H9 (cell line): ENCODE data around the gene SLC9A9. TPM values are rescaled to one million over a fixed set of nuclear protein-coding genes. Genes with fewer than 3 reads are reported as not detected.

ENCODE experiments used
- DNase-seq: peaks from one replicate; pipeline ENCODE4 v3.0.0-alpha.2; 2017
- H2AFZ ChIP-seq: one replicate; pipeline ENCODE4 v1.6.1; 2013; ENCODE audit warnings: mild to moderate bottlenecking, low read length, control low read depth, moderate library complexity
- H2AK5ac ChIP-seq: 2 replicates; pipeline ENCODE4 v1.6.1; 2013; ENCODE audit warnings: low read length, control low read depth, mixed read lengths; ENCODE audit not compliant: insufficient read length
- H2BK120ac ChIP-seq: one replicate; pipeline ENCODE4 v1.6.1; 2013; ENCODE audit warnings: low read depth, mild to moderate bottlenecking, low read length, control low read depth, inconsistent platforms; ENCODE audit not compliant: poor library complexity, severe bottlenecking
- H2BK12ac ChIP-seq: 2 replicates; pipeline ENCODE4 v1.6.1; 2013; ENCODE audit warnings: low read length, control low read depth, mixed read lengths, low read depth; ENCODE audit not compliant: insufficient read length
- H2BK15ac ChIP-seq: 2 replicates; pipeline ENCODE4 v1.6.1; 2013; ENCODE audit warnings: low read depth, low read length, control low read depth
- H2BK20ac ChIP-seq: one replicate; pipeline ENCODE4 v1.6.1; 2013; ENCODE audit warnings: low read depth, mild to moderate bottlenecking, low read length, control low read depth, inconsistent platforms; ENCODE audit not compliant: poor library complexity, severe bottlenecking
- H2BK5ac ChIP-seq: 2 replicates; pipeline ENCODE4 v1.6.1; 2013; ENCODE audit warnings: low read length, control low read depth, mixed read lengths; ENCODE audit not compliant: insufficient read length
- H3K14ac ChIP-seq: 2 replicates; pipeline ENCODE4 v1.6.1; 2013; ENCODE audit warnings: low read length, control low read depth; ENCODE audit not compliant: insufficient read depth
- H3K18ac ChIP-seq: 2 replicates; pipeline ENCODE4 v1.6.1; 2013; ENCODE audit warnings: low read depth, mild to moderate bottlenecking, mixed read lengths, low read length, control low read depth; ENCODE audit not compliant: insufficient read length
- H3K23ac ChIP-seq: 2 replicates; pipeline ENCODE4 v1.6.1; 2013; ENCODE audit warnings: low read length, control low read depth, mixed read lengths, low read depth; ENCODE audit not compliant: insufficient read length
- H3K23me2 ChIP-seq: 2 replicates; pipeline ENCODE4 v1.6.1; 2013; ENCODE audit warnings: low read depth, mild to moderate bottlenecking, mixed read lengths, low read length, control low read depth; ENCODE audit not compliant: insufficient read length, poor library complexity, severe bottlenecking
- H3K27ac ChIP-seq: 2 replicates; pipeline ENCODE4 v1.5.1; 2013; ENCODE audit warnings: low read length, control low read depth, mixed read lengths, low read depth; ENCODE audit not compliant: insufficient read length
- H3K27me3 ChIP-seq: 2 replicates; pipeline ENCODE4 v1.6.1; 2013; ENCODE audit warnings: low read length, control low read depth, inconsistent platforms; ENCODE audit not compliant: insufficient read depth
- H3K4ac ChIP-seq: 2 replicates; pipeline ENCODE4 v1.6.1; 2013; ENCODE audit warnings: low read depth, mild to moderate bottlenecking, control low read depth, inconsistent platforms, low read length, moderate library complexity
- H3K4me1 ChIP-seq: 2 replicates; pipeline ENCODE4 v1.6.1; 2013; ENCODE audit warnings: low read length, control low read depth, inconsistent platforms; ENCODE audit not compliant: insufficient read depth
- H3K4me2 ChIP-seq: 2 replicates; pipeline ENCODE4 v1.6.1; 2013; ENCODE audit warnings: low read length, control low read depth, mixed read lengths; ENCODE audit not compliant: insufficient read length, insufficient read depth
- H3K56ac ChIP-seq: 2 replicates; pipeline ENCODE4 v1.6.1; 2013; ENCODE audit warnings: low read depth, mild to moderate bottlenecking, mixed read lengths, low read length, control low read depth; ENCODE audit not compliant: insufficient read length
- H3K79me1 ChIP-seq: 2 replicates; pipeline ENCODE4 v1.6.1; 2013; ENCODE audit warnings: low read depth, mild to moderate bottlenecking, moderate library complexity, low read length, control low read depth, inconsistent platforms; ENCODE audit not compliant: insufficient read depth, poor library complexity, severe bottlenecking
- H3K79me2 ChIP-seq: 2 replicates; pipeline ENCODE4 v1.6.1; 2013; ENCODE audit warnings: low read length, control low read depth, inconsistent platforms; ENCODE audit not compliant: insufficient read depth
- H3K9ac ChIP-seq: 2 replicates; pipeline ENCODE4 v1.6.1; 2013; ENCODE audit warnings: low read length, control low read depth, mixed read lengths; ENCODE audit not compliant: insufficient read length; ENCODE audit errors: extremely low read depth
- H3K9me3 ChIP-seq: one replicate; pipeline ENCODE4 v1.6.1; 2013; ENCODE audit warnings: low read depth, low read length, inconsistent platforms; ENCODE audit not compliant: control insufficient read depth
- H3T11ph ChIP-seq: one replicate; pipeline ENCODE4 v1.6.1; 2013; ENCODE audit warnings: mild to moderate bottlenecking, low read length, control low read depth, inconsistent platforms
- H4K20me1 ChIP-seq: one replicate; pipeline ENCODE4 v1.6.1; 2013; ENCODE audit not compliant: control insufficient read depth, insufficient read length, insufficient read depth
- H4K5ac ChIP-seq: 2 replicates; pipeline ENCODE4 v1.6.1; 2013; ENCODE audit warnings: low read depth, mild to moderate bottlenecking, mixed read lengths, low read length, control low read depth; ENCODE audit not compliant: insufficient read length
- H4K8ac ChIP-seq: replicated peaks from 2 replicates; pipeline ENCODE4 v1.6.1; 2013; ENCODE audit warnings: low read length, control low read depth, mixed read lengths, low read depth; ENCODE audit not compliant: insufficient read length
- H4K91ac ChIP-seq: 2 replicates; pipeline ENCODE4 v1.6.1; 2013; ENCODE audit warnings: low read depth, mild to moderate bottlenecking, moderate library complexity, mixed read lengths, low read length, control low read depth; ENCODE audit not compliant: insufficient read length
- H3K27ac Mint-ChIP-seq, 3 experiments: 2 replicates in 2 of 3; 3 replicates in 1 of 3; pipeline ENCODE4 v1.8.0; 2020 to 2021; ENCODE audit warnings: mixed read lengths in 3 of 3, mild to moderate bottlenecking in 1 of 3, moderate library complexity in 1 of 3
- H3K27me3 Mint-ChIP-seq: 2 replicates; pipeline ENCODE4 v1.8.0; 2021; ENCODE audit warnings: low read depth, mild to moderate bottlenecking, moderate library complexity, mixed read lengths
- H3K36me3 Mint-ChIP-seq, 3 experiments: 2 replicates in 2 of 3; 3 replicates in 1 of 3; pipeline ENCODE4 v1.8.0; 2020 to 2021; ENCODE audit warnings: low read depth in 3 of 3, mixed read lengths in 3 of 3; ENCODE audit not compliant: insufficient read depth in 1 of 3
- H3K4me1 Mint-ChIP-seq, 2 experiments: 2 replicates each; pipeline ENCODE4 v1.8.0; 2020; ENCODE audit warnings: mixed read lengths in 2 of 2
- H3K4me3 Mint-ChIP-seq, 2 experiments: 2 replicates in 1 of 2; 3 replicates in 1 of 2; pipeline ENCODE4 v1.8.0; 2020 to 2021; ENCODE audit warnings: mild to moderate bottlenecking in 2 of 2, mixed read lengths in 2 of 2, moderate library complexity in 1 of 2
- H3K9me3 Mint-ChIP-seq, 2 experiments: 2 replicates in 1 of 2; 3 replicates in 1 of 2; pipeline ENCODE4 v1.8.0; 2020; ENCODE audit warnings: mild to moderate bottlenecking in 2 of 2, mixed read lengths in 2 of 2, moderate library complexity in 1 of 2
- WGBS: extraction: QIAGEN DNeasy Blood & Tissue Kit; methylation state at CpG from one replicate; pipeline ENCODE4 v1.1.7; 2013; ENCODE audit warnings: missing lambda C conversion rate, low lambda C conversion rate, mixed read lengths; ENCODE audit not compliant: insufficient read length; ENCODE audit errors: extremely low coverage; 5-methylcytosine and 5-hydroxymethylcytosine counted together
- total RNA-seq: library from RNA; stranded (reverse); gene quantifications from 2 replicates; pipeline ENCODE4 v1.2.1, GENCODE V29; 2021
- TF ChIP-seq, protein P1 (sequence below): fragments of 200-600 bp; sonication (generic); conservative IDR thresholded peaks from 3 replicates; pipeline ENCODE4 v1.8.0; 2021; ENCODE audit warnings: antibody characterized with exemption, mild to moderate bottlenecking

SLC9A9 gene
- total RNA-seq, 1 experiment from 2014 or later, result 0.35 TPM

DNA sequence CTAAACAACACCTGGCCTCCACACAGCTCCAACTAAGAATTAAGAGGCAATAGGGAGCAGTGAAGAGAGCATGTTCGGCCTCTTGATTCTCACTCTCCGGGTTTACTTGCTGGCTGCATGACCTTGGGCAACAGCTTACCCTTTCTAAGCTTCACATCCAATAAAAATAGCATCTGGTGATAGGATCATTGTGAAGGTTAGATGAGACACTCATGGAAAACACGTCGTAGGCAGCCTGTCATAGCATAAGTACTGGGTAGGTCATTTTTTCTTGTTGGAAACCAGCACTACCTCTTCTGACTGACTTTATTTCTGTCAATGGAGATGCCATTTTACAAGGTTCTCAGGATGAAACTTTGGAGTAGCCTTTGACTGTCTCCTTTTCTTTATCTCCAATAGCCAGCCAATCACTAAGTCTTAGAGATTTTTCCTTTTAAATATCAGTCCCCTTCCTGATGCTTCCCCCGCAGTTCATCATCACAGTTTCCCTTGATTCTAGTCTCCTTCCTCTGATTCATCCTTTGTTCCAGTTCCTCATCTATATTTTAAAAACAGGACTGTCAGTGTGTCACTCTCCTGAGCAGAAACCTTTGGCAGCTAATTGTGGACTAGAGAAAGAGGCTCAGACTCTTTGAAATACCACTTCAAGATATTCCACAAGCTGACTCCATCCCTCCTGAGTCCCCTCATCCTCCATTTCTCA is 271.5 kb downstream of the SLC9A9 start:
- no peak for DNase-seq
- no peak overlapping the region for H4K5ac ChIP-seq
- H3K23ac ChIP-seq, result no peak overlapping the region
- H3K56ac ChIP-seq, result no peak overlapping the region
- no peak overlapping the region for H3K9ac ChIP-seq
- TF ChIP-seq, protein P1, sequence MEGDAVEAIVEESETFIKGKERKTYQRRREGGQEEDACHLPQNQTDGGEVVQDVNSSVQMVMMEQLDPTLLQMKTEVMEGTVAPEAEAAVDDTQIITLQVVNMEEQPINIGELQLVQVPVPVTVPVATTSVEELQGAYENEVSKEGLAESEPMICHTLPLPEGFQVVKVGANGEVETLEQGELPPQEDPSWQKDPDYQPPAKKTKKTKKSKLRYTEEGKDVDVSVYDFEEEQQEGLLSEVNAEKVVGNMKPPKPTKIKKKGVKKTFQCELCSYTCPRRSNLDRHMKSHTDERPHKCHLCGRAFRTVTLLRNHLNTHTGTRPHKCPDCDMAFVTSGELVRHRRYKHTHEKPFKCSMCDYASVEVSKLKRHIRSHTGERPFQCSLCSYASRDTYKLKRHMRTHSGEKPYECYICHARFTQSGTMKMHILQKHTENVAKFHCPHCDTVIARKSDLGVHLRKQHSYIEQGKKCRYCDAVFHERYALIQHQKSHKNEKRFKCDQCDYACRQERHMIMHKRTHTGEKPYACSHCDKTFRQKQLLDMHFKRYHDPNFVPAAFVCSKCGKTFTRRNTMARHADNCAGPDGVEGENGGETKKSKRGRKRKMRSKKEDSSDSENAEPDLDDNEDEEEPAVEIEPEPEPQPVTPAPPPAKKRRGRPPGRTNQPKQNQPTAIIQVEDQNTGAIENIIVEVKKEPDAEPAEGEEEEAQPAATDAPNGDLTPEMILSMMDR, result no peak
- no peak overlapping the region for H4K8ac ChIP-seq
- H2BK120ac ChIP-seq, result no peak overlapping the region
- H3K27ac Mint-ChIP-seq, result no peak overlapping the region; a peak in 1 of 7 replicates
- H3K27ac ChIP-seq, result no peak overlapping the region
- no peak overlapping the region for H2AK5ac ChIP-seq
- H3K4me1 Mint-ChIP-seq, result peaks cover 5 to 6% of the 10 kb centered on the region in 2 experiments; a peak in 2 of 4 replicates
- H3K9me3 Mint-ChIP-seq, result no peaks in the 10 kb centered on the region
- peaks cover 2% of the 10 kb centered on the region; the same call in 1 of the 2 replicates for H3K27me3 Mint-ChIP-seq
- no peak overlapping the region for H3K18ac ChIP-seq
- H3K14ac ChIP-seq, result no peak overlapping the region
- no peak overlapping the region for H2BK15ac ChIP-seq
- no peak overlapping the region for H2BK20ac ChIP-seq
- no peaks in the 10 kb centered on the region for H3K79me1 ChIP-seq
- no peaks in the 10 kb centered on the region for H3K9me3 ChIP-seq
- H4K91ac ChIP-seq, result no peak overlapping the region
- H4K20me1 ChIP-seq, result no peaks in the 10 kb centered on the region
- H3K27me3 ChIP-seq, result no peaks in the 10 kb centered on the region
- H3K4me1 ChIP-seq, result 0 out of 2 replicates have a peak, but pooled peaks cover 4% of the 10 kb centered on the region
- H3K4me3 Mint-ChIP-seq, result no peak overlapping the region
- no peaks in the 10 kb centered on the region for H3K36me3 Mint-ChIP-seq
- no CpG with 5 or more reads among the region's 5 CpGs for WGBS
- no peak overlapping the region for H2AFZ ChIP-seq
- no peaks in the 10 kb centered on the region for H3K23me2 ChIP-seq
- H3K79me2 ChIP-seq, result no peaks in the 10 kb centered on the region
- no peak overlapping the region for H3K4ac ChIP-seq
- H2BK5ac ChIP-seq, result no peak overlapping the region
- H2BK12ac ChIP-seq, result no peak overlapping the region
- H3K4me2 ChIP-seq, result no peak overlapping the region
- H3T11ph ChIP-seq, result no peak overlapping the region
